Measurements from ENCODE around the gene GSTT2. TPM values are rescaled to one million over a fixed set of nuclear protein-coding genes. Genes with fewer than 3 reads are reported as not detected.

The GSTT2 gene
- total and polyA plus RNA-seq, 2 donors (not counting 1 experiment from before 2014, with no cell fraction given) = not detected

DNA sequence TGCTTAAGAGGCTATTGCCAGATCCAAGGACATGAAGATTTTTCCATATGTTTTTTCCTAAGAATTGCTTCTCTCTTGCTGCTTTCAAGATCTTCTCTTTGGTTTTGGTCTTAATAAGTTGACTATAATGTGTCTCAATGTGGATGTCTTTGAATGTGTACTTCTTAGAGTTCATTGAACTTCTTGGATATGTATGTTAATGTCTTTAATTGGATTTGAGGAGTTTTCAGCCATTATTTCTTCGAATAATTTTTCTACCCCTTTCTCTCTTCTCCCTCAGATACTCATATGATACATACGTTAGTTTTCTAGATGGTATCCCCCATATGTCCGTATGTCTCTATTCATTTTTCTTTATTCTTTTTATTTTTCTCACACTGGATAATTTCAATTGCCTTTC is 44.4 kb downstream of the GSTT2 start:
- Mint-ChIP-seq H3K27me3 (no peaks in the 10 kb centered on the region), H3K27ac (no peak overlapping the region), H3K4me1 (peaks cover 18% of the 10 kb centered on the region), H3K4me3 (no peak overlapping the region), H3K9me3 (ENCODE audit: insufficient read depth) (no peaks in the 10 kb centered on the region)
- Histone ChIP-seq H3K9me3 (ENCODE audit: control extremely low read depth in 1 of 3, control insufficient read depth in 2 of 3, insufficient read depth in 1 of 3, low read length in 2 of 3) (no peaks in the 10 kb centered on the region), H2AFZ (ENCODE audit: insufficient read depth, low read depth, low read length, poor library complexity, severe bottlenecking) (no peak overlapping the region), H3K27me3 (replicated peaks in 1 of 4; ENCODE audit: control extremely low read depth in 1 of 4, control insufficient read depth in 3 of 4, insufficient read depth in 4 of 4, low read length in 3 of 4) (no peaks in the 10 kb centered on the region), H3K27ac (ENCODE audit: low read length in 2 of 2) (no peak overlapping the region), H3K79me2 (ENCODE audit: control insufficient read depth, insufficient read depth, low read length) (peaks cover 67% of the 10 kb centered on the region), H3K4me3 (ENCODE audit: control extremely low read depth in 1 of 5, extremely low read depth in 1 of 5, insufficient read depth in 1 of 5, low read depth in 2 of 5, low read length in 4 of 5) (no peak overlapping the region), H3K9ac (ENCODE audit: low read length) (no peak overlapping the region), H3K36me3 (replicated peaks in 1 of 2; ENCODE audit: control extremely low read depth in 1 of 2, control insufficient read depth in 1 of 2, extremely low read depth in 1 of 2, insufficient read depth in 2 of 2, low read length in 1 of 2) (peaks cover 0 to 6% of the 10 kb centered on the region in 2 experiments), H3K4me1 (ENCODE audit: control insufficient read depth in 2 of 2, insufficient read depth in 2 of 2, low read length in 2 of 2) (peaks cover 15% of the 10 kb centered on the region in 2 donors), H4K20me1 (ENCODE audit: control insufficient read depth, insufficient read depth, low read length, poor library complexity, severe bottlenecking) (peaks cover 6% of the 10 kb centered on the region), H3K4me2 (replicated peaks; ENCODE audit: low read depth, low read length, poor library complexity, severe bottlenecking) (no peak overlapping the region)
- ChIA-PET POLR2A (no interaction called here), CTCF (no interaction called here)
- ATAC-seq (ENCODE audit: low read depth) (no peak), DNase-seq (no peak)
- no peak for TF ChIP-seq EZH2 (IDR thresholded peaks at IDR 0.05; ENCODE audit: borderline replicate concordance, insufficient read depth, low read depth, low read length, poor library complexity, severe bottlenecking)
- TF ChIP-seq, protein P1, sequence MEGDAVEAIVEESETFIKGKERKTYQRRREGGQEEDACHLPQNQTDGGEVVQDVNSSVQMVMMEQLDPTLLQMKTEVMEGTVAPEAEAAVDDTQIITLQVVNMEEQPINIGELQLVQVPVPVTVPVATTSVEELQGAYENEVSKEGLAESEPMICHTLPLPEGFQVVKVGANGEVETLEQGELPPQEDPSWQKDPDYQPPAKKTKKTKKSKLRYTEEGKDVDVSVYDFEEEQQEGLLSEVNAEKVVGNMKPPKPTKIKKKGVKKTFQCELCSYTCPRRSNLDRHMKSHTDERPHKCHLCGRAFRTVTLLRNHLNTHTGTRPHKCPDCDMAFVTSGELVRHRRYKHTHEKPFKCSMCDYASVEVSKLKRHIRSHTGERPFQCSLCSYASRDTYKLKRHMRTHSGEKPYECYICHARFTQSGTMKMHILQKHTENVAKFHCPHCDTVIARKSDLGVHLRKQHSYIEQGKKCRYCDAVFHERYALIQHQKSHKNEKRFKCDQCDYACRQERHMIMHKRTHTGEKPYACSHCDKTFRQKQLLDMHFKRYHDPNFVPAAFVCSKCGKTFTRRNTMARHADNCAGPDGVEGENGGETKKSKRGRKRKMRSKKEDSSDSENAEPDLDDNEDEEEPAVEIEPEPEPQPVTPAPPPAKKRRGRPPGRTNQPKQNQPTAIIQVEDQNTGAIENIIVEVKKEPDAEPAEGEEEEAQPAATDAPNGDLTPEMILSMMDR (IDR thresholded peaks at IDR 0.05) = no peak
- intact Hi-C loops (cut with micrococcal nuclease) = no loop called here
- WGBS (ENCODE audit: insufficient coverage) = 100% methylated on average over 1 of the region's 3 CpGs

DNA sequence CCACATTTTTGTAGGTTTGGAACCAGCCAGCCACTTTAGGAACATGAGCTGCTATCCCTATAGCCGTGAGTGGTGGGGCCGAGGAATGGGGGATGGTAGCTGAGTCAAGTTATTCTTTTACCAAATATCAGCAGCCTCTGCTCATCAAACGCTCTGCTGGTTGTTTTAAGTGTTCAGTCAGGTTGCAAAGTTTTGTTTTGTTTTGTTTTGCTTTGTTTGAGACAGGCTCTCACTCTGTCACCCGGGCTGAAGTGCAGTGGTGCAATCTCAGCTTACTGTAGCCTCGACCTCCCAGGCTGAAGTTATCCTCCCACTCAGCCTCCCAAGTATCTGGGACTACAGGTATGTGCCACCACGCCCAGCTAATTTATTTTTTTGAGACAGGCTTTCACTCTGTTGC is 45.5 kb downstream of the GSTT2 start:
- Histone ChIP-seq H3K27ac (ENCODE audit: low read length in 2 of 2) (no peak overlapping the region), H3K4me3 (ENCODE audit: control extremely low read depth in 1 of 5, extremely low read depth in 1 of 5, insufficient read depth in 1 of 5, low read depth in 2 of 5, low read length in 4 of 5) (no peak overlapping the region), H4K20me1 (ENCODE audit: control insufficient read depth, insufficient read depth, low read length, poor library complexity, severe bottlenecking) (peaks cover 6% of the 10 kb centered on the region), H3K36me3 (replicated peaks in 1 of 2; ENCODE audit: control extremely low read depth in 1 of 2, control insufficient read depth in 1 of 2, extremely low read depth in 1 of 2, insufficient read depth in 2 of 2, low read length in 1 of 2) (peaks cover 0 to 6% of the 10 kb centered on the region in 2 experiments), H2AFZ (ENCODE audit: insufficient read depth, low read depth, low read length, poor library complexity, severe bottlenecking) (no peak overlapping the region), H3K79me2 (ENCODE audit: control insufficient read depth, insufficient read depth, low read length) (peaks cover 71% of the 10 kb centered on the region), H3K27me3 (replicated peaks in 1 of 4; ENCODE audit: control extremely low read depth in 1 of 4, control insufficient read depth in 3 of 4, insufficient read depth in 4 of 4, low read length in 3 of 4) (no peaks in the 10 kb centered on the region), H3K9me3 (ENCODE audit: control extremely low read depth in 1 of 3, control insufficient read depth in 2 of 3, insufficient read depth in 1 of 3, low read length in 2 of 3) (no peaks in the 10 kb centered on the region), H3K4me1 (ENCODE audit: control insufficient read depth in 2 of 2, insufficient read depth in 2 of 2, low read length in 2 of 2) (peaks cover 15% of the 10 kb centered on the region in 2 donors), H3K9ac (ENCODE audit: low read length) (no peak overlapping the region), H3K4me2 (replicated peaks; ENCODE audit: low read depth, low read length, poor library complexity, severe bottlenecking) (no peak overlapping the region)
- DNase-seq = no peak
- POLR2A ChIA-PET = no interaction called here
- CTCF ChIA-PET = interaction anchor here (0.8 kb wide), 1 partner anchor 11 kb away, joined by 3 read pairs; no protein-coding TSS in a partner anchor
- Mint-ChIP-seq H3K4me1 (peaks cover 18% of the 10 kb centered on the region), H3K27me3 (no peaks in the 10 kb centered on the region), H3K9me3 (ENCODE audit: insufficient read depth) (no peaks in the 10 kb centered on the region), H3K4me3 (no peak overlapping the region), H3K27ac (no peak overlapping the region)
- no peak for TF ChIP-seq EZH2 (IDR thresholded peaks at IDR 0.05; ENCODE audit: borderline replicate concordance, insufficient read depth, low read depth, low read length, poor library complexity, severe bottlenecking)
- TF ChIP-seq, protein P1 (IDR thresholded peaks at IDR 0.05) = no peak
- no peak for ATAC-seq (ENCODE audit: low read depth)
- WGBS (ENCODE audit: insufficient coverage) = 79% methylated on average over 3 of the region's 6 CpGs
- intact Hi-C loops (cut with micrococcal nuclease) = no loop called here

Measured in B cell (primary cell).